Measurements from ENCODE around the gene RGS4. TPM values are rescaled to one million over a fixed set of nuclear protein-coding genes. Genes with fewer than 3 reads are reported as not detected.

Gene RGS4
- total RNA-seq, 1 experiment from 2014 or later, result 3.2 TPM

DNA sequence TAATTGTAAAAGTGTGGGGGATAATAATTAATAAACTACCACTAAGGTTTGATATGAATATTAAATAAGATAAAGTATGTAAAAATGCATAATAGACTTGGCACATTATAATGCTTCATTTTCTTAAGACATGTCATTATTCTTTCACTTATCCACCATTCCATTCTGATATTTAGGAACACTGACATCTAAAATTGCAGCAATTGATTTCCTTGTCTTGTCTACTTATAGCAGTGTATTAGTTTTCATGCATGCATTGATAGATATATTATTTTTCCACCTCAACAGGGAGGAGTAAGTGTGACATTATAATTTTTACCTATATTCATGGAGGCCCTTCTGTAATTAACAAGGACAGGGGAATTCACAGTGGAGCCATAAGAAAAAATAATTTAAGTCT is 41.6 kb upstream of the RGS4 start:
- Mint-ChIP-seq H3K27ac (no peak overlapping the region), H3K9me3 (peaks cover 7% of the 10 kb centered on the region), H3K4me1 (peaks cover 7% of the 10 kb centered on the region), H3K4me3 (no peak overlapping the region), H3K36me3 (peaks cover 5% of the 10 kb centered on the region), H3K27me3 (ENCODE audit: low read depth) (no peaks in the 10 kb centered on the region; the same call in 1 of the 2 replicates)
- no peak for ATAC-seq
- DNase-seq (ENCODE audit: low spot score), result no peak
- ChIA-PET CTCF (no interaction called here), POLR2A (no interaction called here)
- TF ChIP-seq SMAD4 (CRISPR knock-in tag; IDR thresholded peaks at IDR 0.05) (no peak), RELA (CRISPR knock-in tag; IDR thresholded peaks at IDR 0.05; ENCODE audit: borderline replicate concordance) (no peak), ESRRA (CRISPR knock-in tag; IDR thresholded peaks at IDR 0.05; ENCODE audit: borderline replicate concordance) (no peak)
- TF ChIP-seq, protein P1, sequence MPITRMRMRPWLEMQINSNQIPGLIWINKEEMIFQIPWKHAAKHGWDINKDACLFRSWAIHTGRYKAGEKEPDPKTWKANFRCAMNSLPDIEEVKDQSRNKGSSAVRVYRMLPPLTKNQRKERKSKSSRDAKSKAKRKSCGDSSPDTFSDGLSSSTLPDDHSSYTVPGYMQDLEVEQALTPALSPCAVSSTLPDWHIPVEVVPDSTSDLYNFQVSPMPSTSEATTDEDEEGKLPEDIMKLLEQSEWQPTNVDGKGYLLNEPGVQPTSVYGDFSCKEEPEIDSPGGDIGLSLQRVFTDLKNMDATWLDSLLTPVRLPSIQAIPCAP (CRISPR knock-in tag; IDR thresholded peaks at IDR 0.05), result no peak

DNA sequence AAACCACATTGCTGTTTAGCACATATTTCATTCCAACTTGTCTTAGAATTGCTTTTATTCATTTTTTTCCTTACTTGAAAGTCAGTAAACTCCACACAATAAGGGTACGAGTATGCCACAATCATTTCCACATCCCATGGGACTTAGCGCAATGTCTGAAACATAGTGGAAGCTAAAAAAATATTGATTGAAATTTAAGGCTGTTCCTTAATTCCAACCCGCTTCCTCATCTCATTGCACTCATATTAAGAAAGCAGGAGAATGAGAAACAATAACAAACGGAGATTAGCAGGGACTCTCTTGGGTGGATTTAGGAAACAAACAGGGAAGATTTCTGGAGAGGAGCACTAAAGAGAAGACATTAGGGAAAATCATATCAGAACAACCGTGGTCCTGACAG is 39.3 kb upstream of the RGS4 start:
- ATAC-seq, result no peak
- Mint-ChIP-seq H3K9me3 (no peaks in the 10 kb centered on the region), H3K4me1 (peaks cover 7% of the 10 kb centered on the region), H3K4me3 (no peak overlapping the region), H3K27ac (no peak overlapping the region), H3K36me3 (no peaks in the 10 kb centered on the region), H3K27me3 (ENCODE audit: low read depth) (no peaks in the 10 kb centered on the region; the same call in 1 of the 2 replicates)
- TF ChIP-seq ZNF423 (CRISPR knock-in tag; IDR thresholded peaks at IDR 0.05) (no peak), SMAD3 (CRISPR knock-in tag; IDR thresholded peaks at IDR 0.05; ENCODE audit: borderline replicate concordance) (no peak), CBFB (CRISPR knock-in tag; IDR thresholded peaks at IDR 0.05; ENCODE audit: low read depth) (no peak), TEAD4 (CRISPR knock-in tag; IDR thresholded peaks at IDR 0.05) (no peak), MLX (CRISPR knock-in tag; IDR thresholded peaks at IDR 0.05) (no peak), CTCF (IDR thresholded peaks at IDR 0.05) (no peak), CDX4 (CRISPR knock-in tag; IDR thresholded peaks at IDR 0.05; ENCODE audit: borderline replicate concordance) (no peak), NR2C2 (CRISPR knock-in tag; IDR thresholded peaks at IDR 0.05) (no peak), PREB (CRISPR knock-in tag; IDR thresholded peaks at IDR 0.05; ENCODE audit: borderline replicate concordance) (no peak)
- ChIA-PET CTCF (no interaction called here), POLR2A (no interaction called here)
- DNase-seq (ENCODE audit: low spot score), result no peak

DNA sequence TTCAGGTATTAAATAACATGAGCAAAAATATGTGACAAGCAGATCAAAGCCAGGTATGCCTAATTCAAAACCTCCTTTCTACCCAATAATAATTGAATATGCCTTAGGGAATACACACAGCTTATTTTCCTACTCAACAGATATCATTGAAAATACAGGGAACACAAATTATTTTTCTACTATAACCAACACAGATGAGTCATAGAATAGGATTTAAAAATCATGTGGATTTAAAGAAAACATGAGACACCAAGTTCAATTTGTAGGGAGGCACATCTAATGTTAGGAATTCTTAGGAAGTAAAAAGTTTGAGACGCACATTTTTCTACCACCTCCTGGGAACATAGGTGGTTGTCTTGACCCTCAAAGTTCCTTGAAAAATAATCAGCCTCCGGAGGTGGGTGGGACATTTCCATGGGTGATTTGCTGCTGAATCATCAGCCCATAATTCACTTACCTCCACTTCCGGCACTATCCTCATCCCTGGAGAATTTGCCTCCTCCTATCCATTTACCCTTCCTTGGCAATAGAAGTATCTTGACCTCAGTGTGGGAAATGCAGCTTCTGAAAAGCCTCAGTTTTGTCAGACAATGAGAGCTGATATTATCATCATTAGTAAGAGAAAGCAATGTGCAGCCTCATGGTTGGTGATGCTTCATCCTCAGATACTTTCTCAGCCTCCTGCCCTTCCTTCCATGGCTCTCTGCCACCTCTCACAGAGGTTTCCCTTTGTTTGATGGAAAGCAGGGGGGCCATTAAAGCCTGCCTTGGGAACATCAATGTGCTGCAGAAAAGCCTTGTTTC is 33.5 kb upstream of the RGS4 start:
- CTCF ChIA-PET, result no interaction called here
- TF ChIP-seq HMGA2 (CRISPR knock-in tag; IDR thresholded peaks at IDR 0.05) (no peak), SOX15 (CRISPR knock-in tag; IDR thresholded peaks at IDR 0.05) (no peak), GRHL2 (CRISPR knock-in tag; IDR thresholded peaks at IDR 0.05; ENCODE audit: insufficient replicate concordance, severe bottlenecking) (no peak), ELF4 (CRISPR knock-in tag; IDR thresholded peaks at IDR 0.05; ENCODE audit: low read depth) (no peak), MLX (CRISPR knock-in tag; IDR thresholded peaks at IDR 0.05) (no peak), JUN (CRISPR knock-in tag; IDR thresholded peaks at IDR 0.05) (no peak)
- TF ChIP-seq, protein P2, sequence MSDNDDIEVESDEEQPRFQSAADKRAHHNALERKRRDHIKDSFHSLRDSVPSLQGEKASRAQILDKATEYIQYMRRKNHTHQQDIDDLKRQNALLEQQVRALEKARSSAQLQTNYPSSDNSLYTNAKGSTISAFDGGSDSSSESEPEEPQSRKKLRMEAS (CRISPR knock-in tag; IDR thresholded peaks at IDR 0.05), result no peak
- TF ChIP-seq, protein P3, sequence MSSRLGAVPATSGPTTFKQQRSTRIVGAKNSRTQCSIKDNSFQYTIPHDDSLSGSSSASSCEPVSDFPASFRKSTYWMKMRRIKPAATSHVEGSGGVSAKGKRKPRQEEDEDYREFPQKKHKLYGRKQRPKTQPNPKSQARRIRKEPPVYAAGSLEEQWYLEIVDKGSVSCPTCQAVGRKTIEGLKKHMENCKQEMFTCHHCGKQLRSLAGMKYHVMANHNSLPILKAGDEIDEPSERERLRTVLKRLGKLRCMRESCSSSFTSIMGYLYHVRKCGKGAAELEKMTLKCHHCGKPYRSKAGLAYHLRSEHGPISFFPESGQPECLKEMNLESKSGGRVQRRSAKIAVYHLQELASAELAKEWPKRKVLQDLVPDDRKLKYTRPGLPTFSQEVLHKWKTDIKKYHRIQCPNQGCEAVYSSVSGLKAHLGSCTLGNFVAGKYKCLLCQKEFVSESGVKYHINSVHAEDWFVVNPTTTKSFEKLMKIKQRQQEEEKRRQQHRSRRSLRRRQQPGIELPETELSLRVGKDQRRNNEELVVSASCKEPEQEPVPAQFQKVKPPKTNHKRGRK (CRISPR knock-in tag; IDR thresholded peaks at IDR 0.05; ENCODE audit: borderline replicate concordance), result no peak
- TF ChIP-seq, protein P4, sequence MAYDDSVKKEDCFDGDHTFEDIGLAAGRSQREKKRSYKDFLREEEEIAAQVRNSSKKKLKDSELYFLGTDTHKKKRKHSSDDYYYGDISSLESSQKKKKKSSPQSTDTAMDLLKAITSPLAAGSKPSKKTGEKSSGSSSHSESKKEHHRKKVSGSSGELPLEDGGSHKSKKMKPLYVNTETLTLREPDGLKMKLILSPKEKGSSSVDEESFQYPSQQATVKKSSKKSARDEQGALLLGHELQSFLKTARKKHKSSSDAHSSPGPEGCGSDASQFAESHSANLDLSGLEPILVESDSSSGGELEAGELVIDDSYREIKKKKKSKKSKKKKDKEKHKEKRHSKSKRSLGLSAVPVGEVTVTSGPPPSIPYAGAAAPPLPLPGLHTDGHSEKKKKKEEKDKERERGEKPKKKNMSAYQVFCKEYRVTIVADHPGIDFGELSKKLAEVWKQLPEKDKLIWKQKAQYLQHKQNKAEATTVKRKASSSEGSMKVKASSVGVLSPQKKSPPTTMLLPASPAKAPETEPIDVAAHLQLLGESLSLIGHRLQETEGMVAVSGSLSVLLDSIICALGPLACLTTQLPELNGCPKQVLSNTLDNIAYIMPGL (CRISPR knock-in tag; IDR thresholded peaks at IDR 0.05), result no peak

More for the DNA sequence above, 33.5 kb upstream of the RGS4 start:
- no peak overlapping the region for H3K4me3 Mint-ChIP-seq
- no peak overlapping the region for H3K27ac Mint-ChIP-seq
- H3K36me3 Mint-ChIP-seq, result no peaks in the 10 kb centered on the region
- no peaks in the 10 kb centered on the region for H3K4me1 Mint-ChIP-seq
- POLR2A ChIA-PET, result no interaction called here
- no peak for ATAC-seq
- DNase-seq (ENCODE audit: low spot score), result no peak
- no peaks in the 10 kb centered on the region for H3K27me3 Mint-ChIP-seq (ENCODE audit: low read depth)
- H3K9me3 Mint-ChIP-seq, result no peaks in the 10 kb centered on the region
